Measurements from ENCODE around the gene NME8.

NME8 gene

GRCh38 chr7:37942934-37943610 lies 94.7 kb downstream of the NME8 start:
- no peak overlapping the region for H3K4me3 ChIP-seq (ENCODE audit: low read length)
- no peaks in the 10 kb centered on the region for H3K27me3 ChIP-seq (replicated peaks; ENCODE audit: control insufficient read depth, insufficient read depth, low read length)
- H3K4me1 ChIP-seq (ENCODE audit: control insufficient read depth, insufficient read depth, low read length), result peaks cover 38% of the 10 kb centered on the region
- DNase-seq (ENCODE audit: low read depth), result no peak
- H3K36me3 ChIP-seq (ENCODE audit: control insufficient read depth, insufficient read depth, low read length, severe bottlenecking), result peaks cover 14% of the 10 kb centered on the region
- peak overlapping the region; percentile 50 for H3K9ac ChIP-seq (ENCODE audit: low read length)
- peaks cover 4% of the 10 kb centered on the region for H3K9me3 ChIP-seq (ENCODE audit: control insufficient read depth, low read length)

GRCh38 chr7:37943905-37944736 lies 95.7 kb downstream of the NME8 start:
- DNase-seq (ENCODE audit: low read depth), result no peak
- Histone ChIP-seq H3K27me3 (replicated peaks; ENCODE audit: control insufficient read depth, insufficient read depth, low read length) (no peaks in the 10 kb centered on the region), H3K9ac (ENCODE audit: low read length) (peak overlapping the region; percentile 50), H3K4me1 (ENCODE audit: control insufficient read depth, insufficient read depth, low read length) (peaks cover 38% of the 10 kb centered on the region), H3K9me3 (ENCODE audit: control insufficient read depth, low read length) (no peaks in the 10 kb centered on the region), H3K4me3 (ENCODE audit: low read length) (no peak overlapping the region), H3K36me3 (ENCODE audit: control insufficient read depth, insufficient read depth, low read length, severe bottlenecking) (peaks cover 11% of the 10 kb centered on the region)

GRCh38 chr7:37944737-37945054 lies 96.3 kb downstream of the NME8 start:
- peaks cover 17% of the 10 kb centered on the region for H3K36me3 ChIP-seq (ENCODE audit: control insufficient read depth, insufficient read depth, low read length, severe bottlenecking)
- no peak overlapping the region for H3K9ac ChIP-seq (ENCODE audit: low read length)
- H3K9me3 ChIP-seq (ENCODE audit: control insufficient read depth, low read length), result no peaks in the 10 kb centered on the region
- no peak for DNase-seq (ENCODE audit: low read depth)
- H3K4me3 ChIP-seq (ENCODE audit: low read length), result no peak overlapping the region
- H3K4me1 ChIP-seq (ENCODE audit: control insufficient read depth, insufficient read depth, low read length), result peaks cover 38% of the 10 kb centered on the region
- H3K27me3 ChIP-seq (replicated peaks; ENCODE audit: control insufficient read depth, insufficient read depth, low read length), result no peaks in the 10 kb centered on the region

- peaks cover 22% of the 10 kb centered on the region for H3K36me3 ChIP-seq (ENCODE audit: control insufficient read depth, insufficient read depth, low read length, severe bottlenecking)
- no peak overlapping the region for H3K9ac ChIP-seq (ENCODE audit: low read length)
- no peaks in the 10 kb centered on the region for H3K27me3 ChIP-seq (replicated peaks; ENCODE audit: control insufficient read depth, insufficient read depth, low read length)
- no peaks in the 10 kb centered on the region for H3K9me3 ChIP-seq (ENCODE audit: control insufficient read depth, low read length)
- no peak overlapping the region for H3K4me3 ChIP-seq (ENCODE audit: low read length)
- no peak for DNase-seq (ENCODE audit: low read depth)
- H3K4me1 ChIP-seq (ENCODE audit: control insufficient read depth, insufficient read depth, low read length), result peaks cover 38% of the 10 kb centered on the region
These were observed 96.9 kb downstream of the NME8 start for GRCh38 chr7:37945336-37945735.

- no peaks in the 10 kb centered on the region for H3K27me3 ChIP-seq (replicated peaks; ENCODE audit: control insufficient read depth, insufficient read depth, low read length)
- H3K4me1 ChIP-seq (ENCODE audit: control insufficient read depth, insufficient read depth, low read length), result peaks cover 33% of the 10 kb centered on the region
- H3K9ac ChIP-seq (ENCODE audit: low read length), result no peak overlapping the region
- H3K4me3 ChIP-seq (ENCODE audit: low read length), result no peak overlapping the region
- DNase-seq (ENCODE audit: low read depth), result no peak
- H3K9me3 ChIP-seq (ENCODE audit: control insufficient read depth, low read length), result no peaks in the 10 kb centered on the region
- peaks cover 42% of the 10 kb centered on the region for H3K36me3 ChIP-seq (ENCODE audit: control insufficient read depth, insufficient read depth, low read length, severe bottlenecking)
These were observed 98.9 kb downstream of the NME8 start for GRCh38 chr7:37947138-37947940.

GRCh38 chr7:37947941-37948210 lies 99.5 kb downstream of the NME8 start:
- Histone ChIP-seq H3K36me3 (ENCODE audit: control insufficient read depth, insufficient read depth, low read length, severe bottlenecking) (peaks cover 48% of the 10 kb centered on the region), H3K9ac (ENCODE audit: low read length) (no peak overlapping the region), H3K27me3 (replicated peaks; ENCODE audit: control insufficient read depth, insufficient read depth, low read length) (no peaks in the 10 kb centered on the region), H3K4me1 (ENCODE audit: control insufficient read depth, insufficient read depth, low read length) (peaks cover 28% of the 10 kb centered on the region), H3K4me3 (ENCODE audit: low read length) (no peak overlapping the region), H3K9me3 (ENCODE audit: control insufficient read depth, low read length) (no peaks in the 10 kb centered on the region)
- no peak for DNase-seq (ENCODE audit: low read depth)
